ENCODE measurements around the gene OSCP1. TPM values are rescaled to one million over a fixed set of nuclear protein-coding genes. Genes with fewer than 3 reads are reported as not detected.
"Not testable (repeated sequence)": the region's sequence is repeated elsewhere in the genome, so short reads cannot be mapped to it uniquely, and the experiment has no call there.

The OSCP1 gene
- total RNA-seq, 1 donor from 2014 or later: 1.2 TPM

DNA sequence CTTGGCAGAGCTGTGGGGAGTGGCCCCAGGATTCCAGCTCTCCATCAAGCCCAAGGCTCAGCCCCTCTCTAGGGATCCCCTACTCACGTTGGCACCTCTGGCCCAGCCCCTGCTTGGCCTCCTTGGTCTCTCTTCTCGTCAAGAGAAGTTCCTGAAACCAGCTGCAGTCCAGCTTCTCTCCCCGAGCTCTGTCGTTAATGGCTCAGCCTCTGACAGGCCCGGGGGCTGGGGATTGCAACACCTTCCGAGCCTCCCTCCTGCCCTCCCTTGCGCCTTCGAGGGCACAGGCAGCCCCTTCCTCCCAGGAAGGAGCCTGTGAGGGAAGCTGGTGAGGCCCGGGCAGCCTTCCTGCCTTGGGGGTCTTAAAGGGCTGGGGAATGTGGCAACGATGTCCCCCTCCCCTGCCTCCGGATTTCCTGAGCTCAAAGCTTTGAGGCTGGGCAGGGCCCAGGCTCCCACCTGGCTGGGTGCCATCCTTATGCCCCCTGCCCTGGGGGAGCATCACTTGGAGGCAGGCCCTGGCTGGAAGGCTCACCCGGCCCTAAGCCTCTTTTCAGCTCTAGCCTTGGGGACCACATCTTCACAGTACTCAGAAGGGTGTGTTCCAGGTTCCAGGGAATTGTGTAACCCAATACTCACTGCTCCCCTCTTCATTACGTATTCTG, 32.6 kb upstream of the OSCP1 start, which contains the start of gene CSF3R:
Gene CSF3R (minus strand): TSS at position 190 of the 665 bp plus-strand sequence. CDS start 3,417 bp downstream, outside the sequence.
- no peak for ATAC-seq (ENCODE audit: low read depth)
- Mint-ChIP-seq H3K36me3 (ENCODE audit: low read depth) (no peaks in the 10 kb centered on the region), H3K27me3 (peaks cover 3% of the 10 kb centered on the region), H3K4me3 (no peak within 1 kb of the TSS), H3K4me1 (peaks cover 27% of the 10 kb centered on the region), H3K27ac (no peak within 1 kb of the TSS), H3K9me3 (no peaks in the 10 kb centered on the region)
- TF ChIP-seq, protein P1, sequence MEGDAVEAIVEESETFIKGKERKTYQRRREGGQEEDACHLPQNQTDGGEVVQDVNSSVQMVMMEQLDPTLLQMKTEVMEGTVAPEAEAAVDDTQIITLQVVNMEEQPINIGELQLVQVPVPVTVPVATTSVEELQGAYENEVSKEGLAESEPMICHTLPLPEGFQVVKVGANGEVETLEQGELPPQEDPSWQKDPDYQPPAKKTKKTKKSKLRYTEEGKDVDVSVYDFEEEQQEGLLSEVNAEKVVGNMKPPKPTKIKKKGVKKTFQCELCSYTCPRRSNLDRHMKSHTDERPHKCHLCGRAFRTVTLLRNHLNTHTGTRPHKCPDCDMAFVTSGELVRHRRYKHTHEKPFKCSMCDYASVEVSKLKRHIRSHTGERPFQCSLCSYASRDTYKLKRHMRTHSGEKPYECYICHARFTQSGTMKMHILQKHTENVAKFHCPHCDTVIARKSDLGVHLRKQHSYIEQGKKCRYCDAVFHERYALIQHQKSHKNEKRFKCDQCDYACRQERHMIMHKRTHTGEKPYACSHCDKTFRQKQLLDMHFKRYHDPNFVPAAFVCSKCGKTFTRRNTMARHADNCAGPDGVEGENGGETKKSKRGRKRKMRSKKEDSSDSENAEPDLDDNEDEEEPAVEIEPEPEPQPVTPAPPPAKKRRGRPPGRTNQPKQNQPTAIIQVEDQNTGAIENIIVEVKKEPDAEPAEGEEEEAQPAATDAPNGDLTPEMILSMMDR (IDR thresholded peaks at IDR 0.05): no peak
- POLR2A ChIA-PET: no interaction called here
- CTCF ChIA-PET: no interaction called here
- no peak for DNase-seq
- intact Hi-C loops (cut with micrococcal nuclease): no loop called here

DNA sequence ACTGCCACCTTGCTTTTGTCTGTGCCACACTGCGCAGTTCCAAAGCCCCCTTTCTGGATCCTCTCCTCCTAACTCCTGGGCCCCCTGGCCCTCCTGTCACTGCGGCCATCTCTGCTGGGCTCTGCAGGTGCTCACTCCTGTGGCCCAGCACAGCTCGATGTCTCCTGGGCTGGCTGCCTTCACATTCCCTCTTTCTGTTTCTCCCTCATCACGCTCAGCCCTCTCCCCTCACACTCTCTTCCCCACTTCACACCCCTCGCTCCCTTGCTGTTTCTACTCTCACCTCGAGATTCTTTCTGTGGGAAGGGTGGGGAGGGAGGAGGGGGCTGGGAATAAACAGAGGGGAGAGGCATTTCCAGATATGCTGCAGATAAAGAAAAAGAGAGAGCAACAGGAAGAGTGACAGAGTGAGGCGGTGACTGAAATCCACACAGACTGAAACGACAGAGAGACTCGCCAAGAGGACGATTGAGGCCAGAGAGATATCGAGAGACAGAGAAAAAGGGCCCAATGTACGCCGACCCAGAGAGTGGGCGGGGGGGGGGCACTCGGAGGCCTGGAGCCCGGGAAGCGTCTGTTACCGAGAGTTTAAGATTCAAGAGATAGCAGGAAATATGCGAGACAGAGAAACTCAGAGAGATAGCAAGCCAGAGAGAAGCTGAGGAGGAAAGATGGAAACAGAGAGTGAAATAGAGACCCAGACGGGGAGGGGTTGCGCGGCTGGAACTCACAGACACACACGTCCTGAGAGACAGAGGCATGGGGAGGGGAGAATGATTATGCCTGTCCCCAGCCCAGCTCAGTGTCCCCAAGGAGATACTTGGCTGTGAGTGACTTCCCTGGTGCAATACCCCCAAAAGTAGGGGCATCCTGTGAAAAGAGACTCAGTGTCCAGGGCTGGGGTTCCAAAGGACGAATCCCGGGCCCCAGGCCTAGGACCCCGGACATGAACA, 31.8 kb upstream of the OSCP1 start:
- H3K36me3 Mint-ChIP-seq (ENCODE audit: low read depth): no peaks in the 10 kb centered on the region
- ATAC-seq (ENCODE audit: low read depth) (no peak), DNase-seq (no peak)
- ChIA-PET CTCF (no interaction called here), POLR2A (no interaction called here)
- TF ChIP-seq, protein P1 (IDR thresholded peaks at IDR 0.05): no peak
- peaks cover 20% of the 10 kb centered on the region for H3K4me1 Mint-ChIP-seq
- peaks cover 3% of the 10 kb centered on the region for H3K27me3 Mint-ChIP-seq
- intact Hi-C loops (cut with micrococcal nuclease): no loop called here
- H3K9me3 Mint-ChIP-seq: no peaks in the 10 kb centered on the region
- no peak overlapping the region for H3K27ac Mint-ChIP-seq
- H3K4me3 Mint-ChIP-seq: no peak overlapping the region

GRCh38 chr1:36481091-36481490, 30.8 kb upstream of the OSCP1 start:
- ATAC-seq (ENCODE audit: low read depth): no peak
- intact Hi-C loops (cut with micrococcal nuclease): no loop called here
- Mint-ChIP-seq H3K4me3 (no peak overlapping the region), H3K4me1 (peaks cover 11% of the 10 kb centered on the region), H3K36me3 (ENCODE audit: low read depth) (no peaks in the 10 kb centered on the region), H3K27me3 (peaks cover 3% of the 10 kb centered on the region), H3K27ac (no peak overlapping the region), H3K9me3 (no peaks in the 10 kb centered on the region)
- DNase-seq: no peak
- TF ChIP-seq, protein P1 (IDR thresholded peaks at IDR 0.05): no peak
- ChIA-PET CTCF (no interaction called here), POLR2A (no interaction called here)

- no peak for ATAC-seq (ENCODE audit: low read depth)
- Mint-ChIP-seq H3K36me3 (ENCODE audit: low read depth) (no peaks in the 10 kb centered on the region), H3K4me3 (no peak overlapping the region), H3K4me1 (peaks cover 5% of the 10 kb centered on the region), H3K9me3 (no peaks in the 10 kb centered on the region), H3K27me3 (peaks cover 3% of the 10 kb centered on the region), H3K27ac (no peak overlapping the region)
- TF ChIP-seq, protein P1 (IDR thresholded peaks at IDR 0.05): no peak
- POLR2A ChIA-PET: interaction anchor here (0.5 to 0.9 kb wide), 2 partner anchors 16 to 586 kb away, joined by 3 to 6 read pairs; partner anchors contain the start of gene MRPS15
- no peak for DNase-seq
- CTCF ChIA-PET: no interaction called here
- intact Hi-C loops (cut with micrococcal nuclease): no loop called here
These were observed 29.9 kb upstream of the OSCP1 start for GRCh38 chr1:36480161-36480560.

DNA sequence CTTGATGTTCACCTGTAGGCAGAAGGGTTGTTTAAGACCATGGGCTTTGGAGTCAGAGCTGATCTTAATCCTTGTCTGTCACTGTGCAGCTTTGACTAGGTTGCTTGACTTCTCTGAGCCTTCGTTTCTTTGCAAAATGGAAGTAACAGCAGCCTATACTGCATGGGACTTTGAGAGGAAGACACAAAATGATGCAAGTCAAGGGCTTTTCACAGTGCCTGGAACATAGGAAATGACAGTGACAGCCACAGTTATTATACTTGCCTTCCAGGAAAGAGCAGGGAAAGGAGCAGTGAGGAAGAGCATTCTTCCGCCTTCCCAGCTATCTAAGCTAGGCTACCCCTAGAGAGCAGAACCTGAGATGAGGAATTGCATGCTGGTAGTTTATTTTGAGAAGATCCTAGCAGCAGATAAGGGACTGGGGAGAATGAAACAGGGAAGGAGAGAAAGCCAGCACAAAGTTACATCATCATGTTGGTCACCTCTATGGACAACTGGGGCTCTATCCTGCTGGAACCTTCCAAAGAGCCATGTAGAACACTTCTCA, 29.3 kb upstream of the OSCP1 start:
- CTCF ChIA-PET: no interaction called here
- TF ChIP-seq, protein P1 (IDR thresholded peaks at IDR 0.05): no peak
- H3K4me1 Mint-ChIP-seq: peaks cover 6% of the 10 kb centered on the region
- H3K27ac Mint-ChIP-seq: no peak overlapping the region
- no peaks in the 10 kb centered on the region for H3K36me3 Mint-ChIP-seq (ENCODE audit: low read depth)
- H3K9me3 Mint-ChIP-seq: no peaks in the 10 kb centered on the region
- intact Hi-C loops (cut with micrococcal nuclease): no loop called here
- H3K27me3 Mint-ChIP-seq: peaks cover 3% of the 10 kb centered on the region
- ATAC-seq (ENCODE audit: low read depth) (no peak), DNase-seq (no peak)
- no peak overlapping the region for H3K4me3 Mint-ChIP-seq
- POLR2A ChIA-PET: interaction anchor here (0.5 to 0.9 kb wide), 2 partner anchors 15 to 585 kb away, joined by 3 to 6 read pairs; partner anchors contain the start of gene MRPS15

DNA sequence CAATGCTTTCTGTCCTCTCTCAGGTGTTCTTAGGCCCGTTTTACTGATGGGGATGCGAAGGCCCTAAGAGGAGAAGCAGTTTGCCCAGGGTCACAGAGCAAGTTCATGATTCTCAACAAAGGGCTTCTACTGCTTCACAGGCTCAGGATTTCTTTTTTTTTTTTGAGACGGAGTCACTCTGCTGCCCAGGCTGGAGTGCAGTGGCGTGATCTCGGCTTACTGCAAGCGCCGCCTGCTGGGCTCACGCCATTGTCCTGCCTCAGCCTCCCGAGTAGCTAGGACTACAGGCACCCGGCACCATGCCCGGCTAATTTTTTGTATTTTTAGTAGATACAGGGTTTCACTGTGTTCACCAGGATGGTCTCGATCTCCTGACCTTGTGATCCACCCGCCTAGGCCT, 27.4 kb upstream of the OSCP1 start:
- H3K27me3 Mint-ChIP-seq; intact Hi-C loops (cut with micrococcal nuclease); ATAC-seq (ENCODE audit: low read depth); H3K9me3 Mint-ChIP-seq; DNase-seq; H3K36me3 Mint-ChIP-seq (ENCODE audit: low read depth); CTCF ChIA-PET; H3K27ac Mint-ChIP-seq; H3K4me3 Mint-ChIP-seq; H3K4me1 Mint-ChIP-seq; POLR2A ChIA-PET: not testable (repeated sequence)
